Stimulated activated CD8-positive, alpha-beta memory T cell treated with anti-CD3 and anti-CD28 coated beads, Interleukin-7, amount 100 ng/mL, for 48 hours (primary cell): Measurements from ENCODE around the gene SREBF2.

Experiments
- DNase-seq, 2 donors: peaks; one replicate each; pipeline ENCODE4 v3.0.0-alpha.2; 2020; ENCODE audit warnings: low read depth in 1 of 2; ENCODE audit errors: extremely low read depth in 1 of 2

Gene SREBF2

GRCh38 chr22:41906822-41907221 lies 73.9 kb downstream of the SREBF2 start:
- no peak for DNase-seq

- DNase-seq = no peak
Measured at GRCh38 chr22:41907436-41908401, 74.8 kb downstream of the SREBF2 start.

GRCh38 chr22:41908411-41909309 lies 75.8 kb downstream of the SREBF2 start:
- DNase-seq = no peak

- DNase-seq = no peak
Measured at GRCh38 chr22:41909310-41910049, 76.6 kb downstream of the SREBF2 start.

- no peak for DNase-seq
Measured at GRCh38 chr22:41910050-41911000, 77.4 kb downstream of the SREBF2 start.

- no peak for DNase-seq
Measured at GRCh38 chr22:41911001-41911611, 78.2 kb downstream of the SREBF2 start.

GRCh38 chr22:41912338-41913039 lies 79.6 kb downstream of the SREBF2 start:
- no peak for DNase-seq

- DNase-seq = no peak
Measured at GRCh38 chr22:41913040-41913719, 80.3 kb downstream of the SREBF2 start.

GRCh38 chr22:41913842-41914534 lies 81.1 kb downstream of the SREBF2 start:
- no peak for DNase-seq

GRCh38 chr22:41914611-41915034 lies 81.7 kb downstream of the SREBF2 start:
- DNase-seq = no peak

GRCh38 chr22:41915035-41915785 lies 82.3 kb downstream of the SREBF2 start, which contains the start of gene SHISA8:
Gene SHISA8 (minus strand): TSS chr22:41915074. CDS start chr22:41914667, 407 bp downstream.
- DNase-seq = no peak

GRCh38 chr22:41915786-41916493 lies 83.0 kb downstream of the SREBF2 start:
- no peak for DNase-seq

GRCh38 chr22:41916745-41917358 lies 83.9 kb downstream of the SREBF2 start:
- DNase-seq = no peak

GRCh38 chr22:41917375-41917902 lies 84.5 kb downstream of the SREBF2 start:
- no peak for DNase-seq
